ENCODE data around the gene JTB.
A peak's percentile ranks its signal among the peaks of the same experiment; 100 is the strongest.

Gene JTB

GRCh38 chr1:153953859-153954365 lies 23.6 kb downstream of the JTB start:
- DNase-seq, result no peak

GRCh38 chr1:153951801-153952200 lies 25.7 kb downstream of the JTB start:
- no peak for DNase-seq

GRCh38 chr1:153951183-153951582 lies 26.3 kb downstream of the JTB start:
- no peak for DNase-seq

- peak; percentile 87 for DNase-seq
Measured at GRCh38 chr1:153946622-153947241, 30.7 kb downstream of the JTB start, which contains the start of gene DENND4B. DENND4B (minus strand) TSS chr1:153946718; CDS start chr1:153944374, 2,344 bp downstream.

GRCh38 chr1:153945795-153946621 lies 31.5 kb downstream of the JTB start:
- peak; percentile 73 for DNase-seq

- no peak for DNase-seq
Measured at GRCh38 chr1:153945131-153945794, 32.2 kb downstream of the JTB start.

GRCh38 chr1:153944827-153945117 lies 32.7 kb downstream of the JTB start:
- no peak for DNase-seq

- DNase-seq, result no peak
Measured at GRCh38 chr1:153944005-153944826, 33.3 kb downstream of the JTB start.

GRCh38 chr1:153942766-153943549 lies 34.5 kb downstream of the JTB start:
- DNase-seq, result no peak

- no peak for DNase-seq
Measured at GRCh38 chr1:153941826-153942725, 35.4 kb downstream of the JTB start.

GRCh38 chr1:153940756-153941155 lies 36.7 kb downstream of the JTB start:
- DNase-seq, result no peak

- DNase-seq, result no peak
Measured at GRCh38 chr1:153939476-153939875, 38.0 kb downstream of the JTB start.

- no peak for DNase-seq
Measured at GRCh38 chr1:153938996-153939395, 38.5 kb downstream of the JTB start.

GRCh38 chr1:153937331-153937730 lies 40.1 kb downstream of the JTB start:
- no peak for DNase-seq

- no peak for DNase-seq
Measured at GRCh38 chr1:153936011-153936802, 41.3 kb downstream of the JTB start.

- DNase-seq, result no peak
Measured at GRCh38 chr1:153934746-153935145, 42.7 kb downstream of the JTB start.

- no peak for DNase-seq
Measured at GRCh38 chr1:153933955-153934354, 43.5 kb downstream of the JTB start.

- no peak for DNase-seq
Measured at GRCh38 chr1:153933430-153933829, 44.0 kb downstream of the JTB start.

GRCh38 chr1:153932156-153933131 lies 45.0 kb downstream of the JTB start:
- DNase-seq, result no peak
